Measurements from ENCODE around the gene NCR1. TPM values are rescaled to one million over a fixed set of nuclear protein-coding genes. Genes with fewer than 3 reads are reported as not detected.

The NCR1 gene
- polyA plus RNA-seq, 2 of the 4 experiments (the other 2 are of a cell fraction): not detected

- no peaks in the 10 kb centered on the region; the same call in 2 of the 3 replicates for H3K9me3 ChIP-seq
- H3K4me3 ChIP-seq: no peak overlapping the region
- no peak overlapping the region for H3K27ac ChIP-seq
- DNase-seq (ENCODE audit: low read depth in 1 of 2, low spot score in 1 of 2) (no peak), ATAC-seq (no peak; a peak in 1 of 6 replicates), FAIRE-seq (no peak)
- POLR2A ChIA-PET: no interaction called here
- peak overlapping the region; percentile 43; the same call in 1 of the 3 replicates for H3K4me2 ChIP-seq
- TF ChIP-seq POLR2AphosphoS2 (conservative IDR thresholded peaks at IDR 0.05; ENCODE audit: low read length): no peak
- TF ChIP-seq RARB (CRISPR knock-in tag; IDR thresholded peaks at IDR 0.05): no peak
- no peak for TF ChIP-seq E2F6 (IDR thresholded peaks at IDR 0.05; ENCODE audit: borderline replicate concordance, low read depth)
- TF ChIP-seq ZSCAN20 (CRISPR knock-in tag; IDR thresholded peaks at IDR 0.05): no peak
- no peak for TF ChIP-seq PHF8 (IDR thresholded peaks at IDR 0.05; ENCODE audit: borderline replicate concordance, low read depth)
- no peak for TF ChIP-seq HOXA7 (CRISPR knock-in tag; IDR thresholded peaks at IDR 0.05)
- no peak for TF ChIP-seq REST (IDR thresholded peaks at IDR 0.05)
- TF ChIP-seq NR3C1 (IDR thresholded peaks at IDR 0.05): no peak
- TF ChIP-seq HOXB13 (CRISPR knock-in tag; IDR thresholded peaks at IDR 0.05; ENCODE audit: low read depth): no peak
- no peak for TF ChIP-seq ESRRA (IDR thresholded peaks at IDR 0.05; ENCODE audit: borderline replicate concordance, low read length)
- no peak for TF ChIP-seq HEYL (CRISPR knock-in tag; IDR thresholded peaks at IDR 0.05)
- TF ChIP-seq RCOR1 (IDR thresholded peaks at IDR 0.05; ENCODE audit: low read depth, low read length): no peak
- no peak for TF ChIP-seq MYC (IDR thresholded peaks at IDR 0.05; ENCODE audit: borderline replicate concordance, low read length)
- TF ChIP-seq RFX5 (IDR thresholded peaks at IDR 0.05): no peak
- TF ChIP-seq NPAS2 (CRISPR knock-in tag; IDR thresholded peaks at IDR 0.05; ENCODE audit: borderline replicate concordance): no peak
- TF ChIP-seq KDM1A (IDR thresholded peaks at IDR 0.05; ENCODE audit: low read depth): no peak
- TF ChIP-seq TFCP2L1 (CRISPR knock-in tag; IDR thresholded peaks at IDR 0.05): no peak
- TF ChIP-seq RNF2 (IDR thresholded peaks at IDR 0.05; ENCODE audit: borderline replicate concordance, low read depth): no peak
- TF ChIP-seq MAFK (IDR thresholded peaks at IDR 0.05; ENCODE audit: partially characterized antibody): no peak
- no peaks in the 10 kb centered on the region for H3K4me1 ChIP-seq
- CTCF ChIA-PET: interaction anchor here (1.0 to 3.4 kb wide), 4 partner anchors 8 to 230 kb away, joined by 3 to 20 read pairs (median 6); no protein-coding TSS in a partner anchor
- 42% methylated on average over 9 of the region's 9 CpGs for WGBS (ENCODE audit: missing lambda C conversion rate)
Observed at GRCh38 chr19:54883228-54883627, 22.7 kb upstream of the NCR1 start.

GRCh38 chr19:54888239-54888638, 17.7 kb upstream of the NCR1 start:
- POLR2A ChIA-PET: no interaction called here
- H3K9me3 ChIP-seq: no peaks in the 10 kb centered on the region
- 47% methylated on average over 10 of the region's 10 CpGs for WGBS (ENCODE audit: missing lambda C conversion rate)
- CTCF ChIA-PET: interaction anchor here (0.6 to 1.6 kb wide), 3 partner anchors 15 to 122 kb away, joined by 3 read pairs; partner anchors contain the start of gene FCAR
- H3K27ac ChIP-seq: no peak overlapping the region
- no peak for FAIRE-seq
- no peak for DNase-seq (ENCODE audit: low read depth in 1 of 2, low spot score in 1 of 2)
- peaks cover 2% of the 10 kb centered on the region; the same call in 1 of the 3 replicates for H3K4me1 ChIP-seq
- TF ChIP-seq RCOR1 (IDR thresholded peaks at IDR 0.05; ENCODE audit: low read depth, low read length) (no peak), HEYL (CRISPR knock-in tag; IDR thresholded peaks at IDR 0.05) (no peak), KDM1A (IDR thresholded peaks at IDR 0.05; ENCODE audit: low read depth) (no peak), JUNB (IDR thresholded peaks at IDR 0.05) (no peak), CHD4 (IDR thresholded peaks at IDR 0.05; ENCODE audit: borderline replicate concordance) (no peak), USF2 (IDR thresholded peaks at IDR 0.05) (no peak)
- no peak overlapping the region for H3K4me3 ChIP-seq
- H3K4me2 ChIP-seq: no peak overlapping the region
- no peak for ATAC-seq

Measured in A549 (cell line).